ENCODE data around the gene RAB6B.

GRCh38 chr3:133782454-133782853 is 113.2 kb downstream of the RAB6B start:
- TF ChIP-seq CTCF (IDR thresholded peaks at IDR 0.05; ENCODE audit: low read depth, low read length) (no peak), EZH2phosphoT487 (IDR thresholded peaks at IDR 0.05; ENCODE audit: low read depth) (no peak)

Data from OCI-LY3 (cell line).